Activated T-cell treated with anti-CD3 and anti-CD28 coated beads, Interleukin-2, amount 50 U/mL, for 4 hours (primary cell): Measurements from ENCODE around the gene FANCM. TPM values are rescaled to one million over a fixed set of nuclear protein-coding genes. Genes with fewer than 3 reads are reported as not detected.
A peak's percentile ranks its signal among the peaks of the same experiment; 100 is the strongest.

ENCODE experiments used
- ATAC-seq, 2 donors: fragments of 200-7000 bp; cut with Tn5 transposase; one replicate each; pipeline ENCODE4 v1.10.0; 2021
- DNase-seq: peaks from one replicate; pipeline ENCODE4 v3.0.0-alpha.2; 2020
- H3K27me3 Mint-ChIP-seq: one replicate; pipeline ENCODE4 v1.8.0; 2021; ENCODE audit warnings: low read depth, mixed read lengths
- H3K36me3 Mint-ChIP-seq: one replicate; pipeline ENCODE4 v1.8.0; 2022; ENCODE audit warnings: mixed read lengths; ENCODE audit not compliant: insufficient read depth
- H3K4me1 Mint-ChIP-seq: one replicate; pipeline ENCODE4 v1.8.0; 2021; ENCODE audit warnings: low read depth, mixed read lengths
- H3K4me3 Mint-ChIP-seq: one replicate; pipeline ENCODE4 v1.8.0; 2021; ENCODE audit warnings: mild to moderate bottlenecking, moderate library complexity, mixed read lengths
- H3K9me3 Mint-ChIP-seq: one replicate; pipeline ENCODE4 v1.8.0; 2021; ENCODE audit warnings: mixed read lengths
- total RNA-seq, 3 donors: library from RNA; stranded (reverse); gene quantifications; one replicate each; pipeline ENCODE4 v1.2.1, GENCODE V29; 2021

The FANCM gene
- total RNA-seq, result 10 to 100 TPM; 11.2 to 12.9 (median 12.2) TPM

GRCh38 chr14:45135659-45136395 lies at the start of gene FANCM:
Gene FANCM, plus strand, starts transcription at chr14:45135930. Its CDS starts 102 bp downstream, at chr14:45136032.
- Mint-ChIP-seq H3K4me1 (peaks cover 37% of the 10 kb centered on the region), H3K4me3 (peak within 1 kb of the TSS; percentile 100), H3K27me3 (no peaks in the 10 kb centered on the region), H3K9me3 (no peaks in the 10 kb centered on the region), H3K36me3 (peaks cover 4% of the 10 kb centered on the region)
- ATAC-seq (peak; percentile 57 to 61), DNase-seq (peak; percentile 76)

GRCh38 chr14:45089813-45090212 lies 45.9 kb upstream of the FANCM start:
- Mint-ChIP-seq H3K27me3 (no peaks in the 10 kb centered on the region), H3K9me3 (no peaks in the 10 kb centered on the region), H3K36me3 (peaks cover 25% of the 10 kb centered on the region), H3K4me1 (peaks cover 76% of the 10 kb centered on the region), H3K4me3 (peak overlapping the region; percentile 42)
- peak; percentile 98 for ATAC-seq
- no peak for DNase-seq

- Mint-ChIP-seq H3K9me3 (no peaks in the 10 kb centered on the region), H3K4me1 (peaks cover 65% of the 10 kb centered on the region), H3K36me3 (peaks cover 33% of the 10 kb centered on the region), H3K27me3 (no peaks in the 10 kb centered on the region), H3K4me3 (no peak overlapping the region)
- DNase-seq, result no peak
- ATAC-seq, result no peak
Observed at GRCh38 chr14:45091710-45092109, 44.0 kb upstream of the FANCM start.

GRCh38 chr14:45094275-45094674 lies 41.5 kb upstream of the FANCM start:
- no peak overlapping the region for H3K4me3 Mint-ChIP-seq
- no peak for DNase-seq
- H3K36me3 Mint-ChIP-seq, result peaks cover 41% of the 10 kb centered on the region

GRCh38 chr14:45095143-45095542 lies 40.6 kb upstream of the FANCM start:
- Mint-ChIP-seq H3K36me3 (peaks cover 45% of the 10 kb centered on the region), H3K4me1 (peaks cover 39% of the 10 kb centered on the region), H3K9me3 (no peaks in the 10 kb centered on the region), H3K27me3 (no peaks in the 10 kb centered on the region), H3K4me3 (no peak overlapping the region)
- DNase-seq (no peak), ATAC-seq (peak; percentile 87 to 89)

More at GRCh38 chr14:45094275-45094674, 41.5 kb upstream of the FANCM start:
- Mint-ChIP-seq H3K4me1 (peaks cover 48% of the 10 kb centered on the region), H3K9me3 (no peaks in the 10 kb centered on the region), H3K27me3 (no peaks in the 10 kb centered on the region)
- no peak for ATAC-seq

- Mint-ChIP-seq H3K36me3 (peaks cover 50% of the 10 kb centered on the region), H3K9me3 (no peaks in the 10 kb centered on the region), H3K27me3 (no peaks in the 10 kb centered on the region), H3K4me1 (peaks cover 29% of the 10 kb centered on the region), H3K4me3 (no peak overlapping the region)
- DNase-seq, result no peak
- ATAC-seq, result no peak
Observed at GRCh38 chr14:45096218-45096617, 39.5 kb upstream of the FANCM start.

GRCh38 chr14:45103806-45104205 lies 31.9 kb upstream of the FANCM start:
- H3K27me3 Mint-ChIP-seq, result no peaks in the 10 kb centered on the region
- ATAC-seq (no peak), DNase-seq (no peak)
- peaks cover 3% of the 10 kb centered on the region for H3K4me1 Mint-ChIP-seq
- H3K9me3 Mint-ChIP-seq, result no peaks in the 10 kb centered on the region
- H3K4me3 Mint-ChIP-seq, result no peak overlapping the region
- H3K36me3 Mint-ChIP-seq, result peaks cover 40% of the 10 kb centered on the region

GRCh38 chr14:45104561-45104960 lies 31.2 kb upstream of the FANCM start:
- ATAC-seq (no peak), DNase-seq (no peak)
- Mint-ChIP-seq H3K27me3 (no peaks in the 10 kb centered on the region), H3K4me3 (no peak overlapping the region), H3K36me3 (peaks cover 36% of the 10 kb centered on the region), H3K4me1 (no peaks in the 10 kb centered on the region), H3K9me3 (no peaks in the 10 kb centered on the region)

GRCh38 chr14:45112896-45113781 lies 22.6 kb upstream of the FANCM start:
- DNase-seq, result no peak
- H3K27me3 Mint-ChIP-seq, result no peaks in the 10 kb centered on the region
- H3K4me3 Mint-ChIP-seq, result peak overlapping the region; percentile 17
- H3K9me3 Mint-ChIP-seq, result no peaks in the 10 kb centered on the region
- peak in 1 of 2 donors; percentile 20 for ATAC-seq
- H3K36me3 Mint-ChIP-seq, result peaks cover 32% of the 10 kb centered on the region
- H3K4me1 Mint-ChIP-seq, result peaks cover 19% of the 10 kb centered on the region

- no peak for DNase-seq
- ATAC-seq, result peak; percentile 91 to 95
- Mint-ChIP-seq H3K36me3 (peaks cover 28% of the 10 kb centered on the region), H3K4me1 (peaks cover 19% of the 10 kb centered on the region), H3K27me3 (no peaks in the 10 kb centered on the region), H3K4me3 (no peak overlapping the region), H3K9me3 (no peaks in the 10 kb centered on the region)
Observed at GRCh38 chr14:45114327-45114726, 21.4 kb upstream of the FANCM start.

GRCh38 chr14:45118594-45118993 lies 17.1 kb upstream of the FANCM start:
- Mint-ChIP-seq H3K36me3 (peaks cover 27% of the 10 kb centered on the region), H3K27me3 (no peaks in the 10 kb centered on the region), H3K4me1 (peaks cover 11% of the 10 kb centered on the region), H3K9me3 (no peaks in the 10 kb centered on the region), H3K4me3 (no peak overlapping the region)
- ATAC-seq (no peak), DNase-seq (no peak)

GRCh38 chr14:45120096-45120495 lies 15.6 kb upstream of the FANCM start:
- Mint-ChIP-seq H3K4me3 (no peak overlapping the region), H3K36me3 (peaks cover 31% of the 10 kb centered on the region), H3K27me3 (no peaks in the 10 kb centered on the region), H3K4me1 (peaks cover 4% of the 10 kb centered on the region), H3K9me3 (no peaks in the 10 kb centered on the region)
- no peak for DNase-seq
- ATAC-seq, result no peak

GRCh38 chr14:45123271-45123670 lies 12.5 kb upstream of the FANCM start:
- H3K4me3 Mint-ChIP-seq, result no peak overlapping the region
- ATAC-seq, result no peak
- H3K36me3 Mint-ChIP-seq, result peaks cover 31% of the 10 kb centered on the region
- H3K9me3 Mint-ChIP-seq, result no peaks in the 10 kb centered on the region
- no peak for DNase-seq
- no peaks in the 10 kb centered on the region for H3K27me3 Mint-ChIP-seq
- H3K4me1 Mint-ChIP-seq, result peaks cover 2% of the 10 kb centered on the region

GRCh38 chr14:45125754-45126153 lies 10.0 kb upstream of the FANCM start:
- H3K36me3 Mint-ChIP-seq, result peaks cover 25% of the 10 kb centered on the region
- H3K9me3 Mint-ChIP-seq, result no peaks in the 10 kb centered on the region
- DNase-seq (no peak), ATAC-seq (no peak)
- no peaks in the 10 kb centered on the region for H3K27me3 Mint-ChIP-seq
- peaks cover 2% of the 10 kb centered on the region for H3K4me1 Mint-ChIP-seq
- no peak overlapping the region for H3K4me3 Mint-ChIP-seq
